ENCODE results near the gene CIB2.

The CIB2 gene

DNA sequence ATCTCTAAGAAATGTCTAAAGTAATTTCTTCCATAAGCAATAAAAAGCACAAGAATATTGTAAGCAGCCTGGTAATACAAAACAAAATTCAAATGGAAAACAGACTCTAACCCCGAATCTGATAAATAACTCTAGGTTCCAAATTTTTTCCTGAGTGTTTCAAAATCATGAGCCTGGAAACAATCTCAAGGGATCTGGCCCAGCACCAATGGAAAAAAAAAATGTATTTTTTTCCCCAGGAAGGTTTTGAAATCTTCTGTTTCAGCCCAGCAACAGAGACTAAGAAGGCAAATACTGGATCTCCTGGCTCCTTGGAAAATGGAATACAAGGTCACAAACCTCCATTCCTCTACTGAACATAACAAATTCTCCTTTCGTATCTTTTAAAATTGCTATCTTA lies 66.7 kb downstream of the CIB2 start:
- DNase-seq = no peak

- DNase-seq = no peak
Measured at GRCh38 chr15:78063970-78064385, 67.3 kb downstream of the CIB2 start.

DNA sequence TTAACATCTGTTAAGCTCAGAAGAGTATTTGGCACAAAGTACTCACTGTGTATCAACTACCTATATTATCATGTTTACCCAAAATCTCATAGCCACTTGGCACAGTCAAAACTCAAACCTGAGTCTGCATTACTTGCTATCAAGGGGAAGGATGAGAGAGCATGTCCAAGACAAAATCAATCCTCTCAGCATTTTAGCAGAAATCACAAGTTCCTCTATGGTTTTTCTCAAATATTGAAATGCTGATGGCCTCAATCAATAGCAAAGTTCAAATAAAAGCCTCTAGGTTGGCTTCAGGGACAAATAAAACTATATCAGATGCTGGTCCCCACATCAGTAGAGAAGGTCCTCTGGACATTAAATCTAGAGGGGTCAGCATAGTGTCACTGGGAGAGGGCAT lies 68.0 kb downstream of the CIB2 start:
- no peak for DNase-seq

GRCh38 chr15:78061963-78062427 lies 69.2 kb downstream of the CIB2 start:
- peak; percentile 61 for DNase-seq

GRCh38 chr15:78060232-78060631 lies 71.0 kb downstream of the CIB2 start:
- no peak for DNase-seq

- no peak for DNase-seq
Measured at GRCh38 chr15:78059110-78059839, 72.0 kb downstream of the CIB2 start.

GRCh38 chr15:78058401-78058935 lies 72.8 kb downstream of the CIB2 start:
- no peak for DNase-seq

- DNase-seq = no peak
Measured at GRCh38 chr15:78057803-78058202, 73.4 kb downstream of the CIB2 start.

DNA sequence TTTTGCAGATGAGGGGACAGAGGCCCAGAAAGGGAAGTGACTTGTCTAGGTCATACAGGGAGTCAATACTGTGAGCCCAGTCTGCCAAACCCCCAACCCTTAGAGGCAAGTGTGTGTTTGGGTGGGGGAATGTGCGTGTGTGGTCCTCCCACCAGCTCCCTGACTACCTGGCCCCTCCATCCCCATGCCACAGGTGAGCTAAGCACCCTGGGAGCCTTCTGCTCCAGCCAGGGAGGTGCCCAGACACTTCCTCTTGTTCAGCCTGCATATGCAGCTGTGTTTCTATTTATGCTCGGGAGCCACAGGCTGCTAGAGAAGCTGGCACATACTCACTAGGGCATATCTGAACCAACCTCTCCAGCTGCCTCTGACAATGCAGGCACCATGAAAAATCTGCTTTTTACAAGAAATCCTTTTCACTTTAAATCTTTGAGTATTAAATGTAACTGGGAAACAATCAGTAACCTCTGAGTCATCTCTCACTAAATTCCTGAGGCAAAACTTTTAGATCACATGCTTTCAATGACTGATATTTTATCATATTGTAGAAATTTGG lies 74.5 kb downstream of the CIB2 start:
- DNase-seq = peak; percentile 81

DNA sequence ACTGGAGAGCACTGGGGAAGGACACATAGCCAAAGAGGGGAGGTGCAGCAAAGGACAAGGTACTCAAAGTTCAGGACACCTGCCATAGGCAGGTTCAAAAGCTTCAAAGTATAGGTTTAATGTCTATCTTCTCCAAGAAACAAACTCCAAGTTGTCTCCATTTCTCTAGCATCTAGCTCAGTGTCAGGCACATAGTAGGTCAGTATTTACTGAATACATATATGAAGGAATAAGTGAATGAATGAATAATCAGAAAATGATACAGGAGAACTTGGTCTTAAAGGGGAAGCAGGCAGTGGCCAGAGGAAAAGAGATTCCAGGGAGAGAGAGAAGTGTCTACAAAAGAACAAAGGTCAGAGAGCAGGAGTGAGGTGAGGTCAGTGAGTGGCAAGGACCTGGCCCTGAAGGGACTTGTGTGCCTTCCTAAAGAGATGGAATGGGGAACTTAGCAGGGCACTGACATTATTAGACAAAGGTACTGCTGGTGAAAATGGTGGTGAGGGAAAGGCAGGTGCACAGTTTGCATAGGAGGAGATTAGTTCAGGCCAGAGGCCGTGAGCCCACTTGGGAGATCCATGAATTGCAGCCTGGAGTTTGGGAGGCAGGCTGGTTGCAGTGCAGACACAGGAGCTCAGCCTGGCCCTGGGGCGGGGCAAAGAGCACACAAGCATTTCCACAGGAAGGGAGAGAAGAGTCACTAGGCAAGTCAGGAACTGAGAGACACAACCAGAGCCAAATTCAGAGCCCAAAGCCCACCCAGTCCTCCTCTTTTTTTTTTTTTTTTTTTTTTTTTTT lies 75.1 kb downstream of the CIB2 start:
- peak; percentile 33 for DNase-seq

- DNase-seq = no peak
Measured at GRCh38 chr15:78054966-78055365, 76.3 kb downstream of the CIB2 start.

Data from RPMI8226 (cell line).